Endodermal cell (in vitro differentiated cells): ENCODE results near the gene IGFL1. TPM values are rescaled to one million over a fixed set of nuclear protein-coding genes. Genes with fewer than 3 reads are reported as not detected.
A peak's percentile ranks its signal among the peaks of the same experiment; 100 is the strongest.

Experiments
- DNase-seq: peaks from one replicate; pipeline ENCODE4 v3.0.0-alpha.2; 2017
- H3K27ac ChIP-seq: 2 replicates; pipeline ENCODE4 v1.5.1; 2013; ENCODE audit warnings: mild to moderate bottlenecking, low read depth, low read length, moderate library complexity
- H3K27me3 ChIP-seq: 2 replicates; pipeline ENCODE4 v1.6.1; 2013; ENCODE audit warnings: mild to moderate bottlenecking, low read length, moderate library complexity; ENCODE audit not compliant: insufficient read depth, control insufficient read depth, poor library complexity, severe bottlenecking
- H3K36me3 ChIP-seq: 2 replicates; pipeline ENCODE4 v1.7.0; 2013; ENCODE audit warnings: mild to moderate bottlenecking, low read length, moderate library complexity; ENCODE audit not compliant: control insufficient read depth, insufficient read depth
- H3K4me1 ChIP-seq: one replicate; pipeline ENCODE4 v1.7.0; 2013; ENCODE audit warnings: low read length; ENCODE audit not compliant: control insufficient read depth, insufficient read depth
- H3K4me3 ChIP-seq: 2 replicates; pipeline ENCODE4 v1.5.1; 2013; ENCODE audit warnings: mild to moderate bottlenecking, low read length, moderate library complexity
- H3K9ac ChIP-seq: 2 replicates; pipeline ENCODE4 v1.6.1; 2013; ENCODE audit warnings: mild to moderate bottlenecking, low read length, moderate library complexity; ENCODE audit not compliant: poor library complexity, severe bottlenecking; ENCODE audit errors: extremely low read depth
- H3K9me3 ChIP-seq: 2 replicates; pipeline ENCODE4 v1.6.1; 2013; ENCODE audit warnings: mild to moderate bottlenecking, low read length, moderate library complexity; ENCODE audit not compliant: control insufficient read depth
- H3K27ac Mint-ChIP-seq: 2 replicates; pipeline ENCODE4 v1.8.0; 2020; ENCODE audit warnings: mixed read lengths
- H3K27me3 Mint-ChIP-seq: 2 replicates; pipeline ENCODE4 v1.8.0; 2021; ENCODE audit warnings: mild to moderate bottlenecking, mixed read lengths; ENCODE audit not compliant: insufficient read depth
- H3K36me3 Mint-ChIP-seq: 2 replicates; pipeline ENCODE4 v1.8.0; 2020; ENCODE audit warnings: low read depth, mixed read lengths
- H3K4me1 Mint-ChIP-seq: 2 replicates; pipeline ENCODE4 v1.8.0; 2020; ENCODE audit warnings: mixed read lengths
- H3K4me3 Mint-ChIP-seq: 2 replicates; pipeline ENCODE4 v1.8.0; 2020; ENCODE audit warnings: mild to moderate bottlenecking, moderate library complexity, mixed read lengths
- H3K9me3 Mint-ChIP-seq: 2 replicates; pipeline ENCODE4 v1.8.0; 2020; ENCODE audit warnings: mild to moderate bottlenecking, mixed read lengths
- CTCF ChIP-seq: fragments of 200-600 bp; sonication (generic); conservative IDR thresholded peaks from 2 replicates; pipeline ENCODE4 v1.5.0; 2021; ENCODE audit warnings: antibody characterized with exemption, mild to moderate bottlenecking
- WGBS, 2 experiments: methylation state at CpG; one replicate each; pipeline versions ENCODE4 v1.1.5 to v1.1.7; 2013; ENCODE audit warnings: missing lambda C conversion rate in 2 of 2, mixed read lengths in 1 of 2; ENCODE audit not compliant: insufficient coverage in 1 of 2, insufficient read length in 1 of 2; 5-methylcytosine and 5-hydroxymethylcytosine counted together
- total RNA-seq, 2 donors: library from RNA; stranded (reverse); fragmentation: NEBNext Ultra II Directional in 1 of 2; extraction: Animal tissue kit (Norgen Biotek cat#: 25700) in 1 of 2; gene quantifications; 2 replicates in 1 of 2; 3 replicates in 1 of 2; pipeline ENCODE4 v1.2.1, GENCODE V29; 2021

The IGFL1 gene
- total RNA-seq, 2 donors from 2014 or later: not detected

GRCh38 chr19:46265217-46265828 is 35.8 kb downstream of the IGFL1 start:
- Mint-ChIP-seq H3K9me3 (peaks cover 23% of the 10 kb centered on the region), H3K27me3 (peaks cover 3% of the 10 kb centered on the region), H3K27ac (no peak overlapping the region), H3K4me1 (peaks cover 17% of the 10 kb centered on the region), H3K36me3 (peaks cover 28% of the 10 kb centered on the region), H3K4me3 (no peak overlapping the region)
- Histone ChIP-seq H3K27me3 (no peaks in the 10 kb centered on the region), H3K9ac (no peak overlapping the region), H3K4me3 (no peak overlapping the region), H3K9me3 (peaks cover 16% of the 10 kb centered on the region), H3K27ac (no peak overlapping the region), H3K36me3 (peaks cover 17% of the 10 kb centered on the region), H3K4me1 (no peaks in the 10 kb centered on the region)
- DNase-seq: peak; percentile 94
- 21 to 34% methylated on average over 7 to 10 of the region's 10 CpGs for WGBS, 2 experiments
- peak; percentile 95 for TF ChIP-seq CTCF

GRCh38 chr19:46269101-46269500 is 39.6 kb downstream of the IGFL1 start:
- WGBS, 2 experiments: 84 to 93% methylated on average over 4 to 7 of the region's 7 CpGs
- no peak for DNase-seq
- H3K36me3 Mint-ChIP-seq: peaks cover 51% of the 10 kb centered on the region
- H3K9me3 ChIP-seq: peaks cover 16% of the 10 kb centered on the region
- H3K4me3 Mint-ChIP-seq: no peak overlapping the region
- H3K4me3 ChIP-seq: peak overlapping the region; percentile 19
- no peaks in the 10 kb centered on the region for H3K27me3 Mint-ChIP-seq
- peaks cover 3% of the 10 kb centered on the region for H3K4me1 ChIP-seq
- H3K27me3 ChIP-seq: no peaks in the 10 kb centered on the region
- no peak overlapping the region for H3K27ac ChIP-seq
- H3K9ac ChIP-seq: no peak overlapping the region
- TF ChIP-seq CTCF: no peak
- H3K4me1 Mint-ChIP-seq: peaks cover 35% of the 10 kb centered on the region
- peaks cover 23% of the 10 kb centered on the region for H3K9me3 Mint-ChIP-seq
- peaks cover 34% of the 10 kb centered on the region for H3K36me3 ChIP-seq
- H3K27ac Mint-ChIP-seq: no peak overlapping the region

- WGBS, 2 experiments: 44 to 48% methylated on average over 11 to 17 of the region's 17 CpGs
- H3K27ac Mint-ChIP-seq: peak overlapping the region; percentile 96
Observed at GRCh38 chr19:46270521-46271256, 41.1 kb downstream of the IGFL1 start.

More at GRCh38 chr19:46270521-46271256, 41.1 kb downstream of the IGFL1 start:
- no peak overlapping the region for H3K4me3 Mint-ChIP-seq
- Histone ChIP-seq H3K4me3 (peak overlapping the region; percentile 90), H3K27me3 (no peaks in the 10 kb centered on the region), H3K4me1 (peaks cover 3% of the 10 kb centered on the region), H3K27ac (peak overlapping the region; percentile 55), H3K9me3 (peaks cover 16% of the 10 kb centered on the region), H3K36me3 (peaks cover 42% of the 10 kb centered on the region), H3K9ac (peak overlapping the region; percentile 59)
- H3K27me3 Mint-ChIP-seq: no peaks in the 10 kb centered on the region
- peaks cover 32% of the 10 kb centered on the region for H3K4me1 Mint-ChIP-seq
- H3K36me3 Mint-ChIP-seq: peaks cover 51% of the 10 kb centered on the region
- TF ChIP-seq CTCF: no peak
- DNase-seq: no peak
- H3K9me3 Mint-ChIP-seq: peaks cover 23% of the 10 kb centered on the region
